ENCODE measurements around the gene DNAJB6.

DNA sequence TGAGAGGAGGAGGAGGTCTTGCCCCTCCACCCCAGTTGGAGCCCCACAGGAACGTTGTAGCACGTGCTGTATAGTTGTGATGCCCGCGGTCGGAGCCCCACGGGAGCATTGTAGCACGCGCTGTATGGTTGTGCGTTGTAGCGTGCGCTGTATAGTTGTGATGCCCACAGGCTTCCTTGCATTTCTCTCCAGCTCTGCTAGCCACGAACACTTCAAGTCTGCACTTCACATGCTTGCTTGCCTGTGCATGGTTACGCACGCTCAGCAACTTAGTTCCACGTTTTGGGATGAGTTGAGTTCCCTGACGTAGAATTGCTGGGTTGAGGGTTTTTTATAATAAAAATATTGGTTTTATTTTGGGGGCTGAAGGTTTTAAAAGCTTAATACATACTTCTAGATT is 41.6 kb downstream of the DNAJB6 start:
- TF ChIP-seq CTCF (IDR thresholded peaks at IDR 0.05) (no peak), POLR2AphosphoS5 (IDR thresholded peaks at IDR 0.05) (no peak)

Data from stomach (tissue), 4 donors.